Measurements from ENCODE around the gene NMD3.

NMD3 gene

DNA sequence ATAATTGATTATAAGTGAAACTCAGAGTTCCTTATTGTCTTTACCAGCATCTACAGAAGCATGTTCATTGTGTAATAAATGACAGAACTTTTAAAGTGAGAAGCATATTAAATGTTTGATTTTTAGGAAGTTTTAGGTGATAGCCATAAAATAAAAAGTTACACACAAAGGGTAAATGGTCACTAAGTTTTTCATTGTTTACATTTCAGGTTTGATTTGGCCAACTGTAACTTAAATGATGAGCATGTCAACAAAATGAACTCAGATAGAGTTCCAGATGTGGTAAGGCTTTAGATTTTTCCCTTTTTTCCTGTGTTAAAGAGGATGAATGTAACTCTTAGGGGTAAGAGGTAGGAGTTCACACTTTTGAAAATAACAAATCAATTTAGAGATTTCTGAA is 25.9 kb downstream of the NMD3 start:
- Histone ChIP-seq H3K9me2 (replicated peaks; ENCODE audit: insufficient read depth, low read length) (no peaks in the 10 kb centered on the region), H3K4me2 (ENCODE audit: low read depth, low read length, poor library complexity, severe bottlenecking) (no peak overlapping the region), H3K4me3 (ENCODE audit: insufficient read depth, low read length, poor library complexity, severe bottlenecking) (no peak overlapping the region), H2AFZ (ENCODE audit: low read depth, low read length, severe bottlenecking) (no peak overlapping the region), H3K27me3 (ENCODE audit: low read length) (no peaks in the 10 kb centered on the region), H3K27ac (ENCODE audit: low read depth, low read length) (no peak overlapping the region), H3K79me2 (ENCODE audit: insufficient read depth, low read length) (no peaks in the 10 kb centered on the region), H3K9ac (ENCODE audit: low read length) (no peak overlapping the region), H3K9me3 (ENCODE audit: insufficient read depth, low read length) (no peaks in the 10 kb centered on the region), H4K20me1 (ENCODE audit: low read depth, low read length) (no peaks in the 10 kb centered on the region), H3K36me3 (ENCODE audit: low read length) (peaks cover 68% of the 10 kb centered on the region), H3F3A (ENCODE audit: insufficient read depth) (peaks cover 7% of the 10 kb centered on the region; the same call in 1 of the 2 replicates)
- TF ChIP-seq EZH2phosphoT487 (conservative IDR thresholded peaks at IDR 0.05; ENCODE audit: low read length): no peak
- TF ChIP-seq, protein P1, sequence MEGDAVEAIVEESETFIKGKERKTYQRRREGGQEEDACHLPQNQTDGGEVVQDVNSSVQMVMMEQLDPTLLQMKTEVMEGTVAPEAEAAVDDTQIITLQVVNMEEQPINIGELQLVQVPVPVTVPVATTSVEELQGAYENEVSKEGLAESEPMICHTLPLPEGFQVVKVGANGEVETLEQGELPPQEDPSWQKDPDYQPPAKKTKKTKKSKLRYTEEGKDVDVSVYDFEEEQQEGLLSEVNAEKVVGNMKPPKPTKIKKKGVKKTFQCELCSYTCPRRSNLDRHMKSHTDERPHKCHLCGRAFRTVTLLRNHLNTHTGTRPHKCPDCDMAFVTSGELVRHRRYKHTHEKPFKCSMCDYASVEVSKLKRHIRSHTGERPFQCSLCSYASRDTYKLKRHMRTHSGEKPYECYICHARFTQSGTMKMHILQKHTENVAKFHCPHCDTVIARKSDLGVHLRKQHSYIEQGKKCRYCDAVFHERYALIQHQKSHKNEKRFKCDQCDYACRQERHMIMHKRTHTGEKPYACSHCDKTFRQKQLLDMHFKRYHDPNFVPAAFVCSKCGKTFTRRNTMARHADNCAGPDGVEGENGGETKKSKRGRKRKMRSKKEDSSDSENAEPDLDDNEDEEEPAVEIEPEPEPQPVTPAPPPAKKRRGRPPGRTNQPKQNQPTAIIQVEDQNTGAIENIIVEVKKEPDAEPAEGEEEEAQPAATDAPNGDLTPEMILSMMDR (IDR thresholded peaks at IDR 0.05; ENCODE audit: insufficient read depth, low read length, poor library complexity, severe bottlenecking): no peak

DNA sequence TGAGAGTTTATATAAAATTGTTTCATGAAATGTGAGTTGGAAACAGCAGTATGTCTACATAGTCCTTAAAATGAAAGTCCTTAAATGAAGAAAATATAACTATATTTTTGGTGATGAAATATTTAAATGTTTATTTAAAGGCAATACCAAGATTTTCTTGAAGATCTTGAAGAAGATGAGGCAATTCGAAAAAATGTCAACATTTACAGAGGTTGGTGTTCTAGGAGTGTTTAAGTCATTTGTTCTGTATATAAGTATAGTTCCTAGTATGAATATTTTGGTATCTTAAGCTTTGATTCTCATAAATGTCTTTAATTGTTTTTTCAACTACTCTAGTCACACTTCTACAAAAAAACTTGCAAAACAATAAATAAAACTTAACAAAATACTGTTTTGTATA is 29.0 kb downstream of the NMD3 start:
- Histone ChIP-seq H2AFZ (ENCODE audit: low read depth, low read length, severe bottlenecking) (no peak overlapping the region), H3F3A (ENCODE audit: insufficient read depth) (peaks cover 7% of the 10 kb centered on the region; the same call in 1 of the 2 replicates), H3K27me3 (ENCODE audit: low read length) (no peaks in the 10 kb centered on the region), H3K9me2 (replicated peaks; ENCODE audit: insufficient read depth, low read length) (no peaks in the 10 kb centered on the region), H3K4me2 (ENCODE audit: low read depth, low read length, poor library complexity, severe bottlenecking) (no peak overlapping the region), H3K27ac (ENCODE audit: low read depth, low read length) (no peak overlapping the region), H3K9ac (ENCODE audit: low read length) (no peak overlapping the region), H3K36me3 (ENCODE audit: low read length) (peaks cover 67% of the 10 kb centered on the region), H3K4me3 (ENCODE audit: insufficient read depth, low read length, poor library complexity, severe bottlenecking) (no peak overlapping the region), H3K79me2 (ENCODE audit: insufficient read depth, low read length) (no peaks in the 10 kb centered on the region), H4K20me1 (ENCODE audit: low read depth, low read length) (no peaks in the 10 kb centered on the region), H3K9me3 (ENCODE audit: insufficient read depth, low read length) (no peaks in the 10 kb centered on the region)
- no peak for TF ChIP-seq EZH2phosphoT487 (conservative IDR thresholded peaks at IDR 0.05; ENCODE audit: low read length)
- TF ChIP-seq, protein P1 (IDR thresholded peaks at IDR 0.05; ENCODE audit: insufficient read depth, low read length, poor library complexity, severe bottlenecking): no peak

DNA sequence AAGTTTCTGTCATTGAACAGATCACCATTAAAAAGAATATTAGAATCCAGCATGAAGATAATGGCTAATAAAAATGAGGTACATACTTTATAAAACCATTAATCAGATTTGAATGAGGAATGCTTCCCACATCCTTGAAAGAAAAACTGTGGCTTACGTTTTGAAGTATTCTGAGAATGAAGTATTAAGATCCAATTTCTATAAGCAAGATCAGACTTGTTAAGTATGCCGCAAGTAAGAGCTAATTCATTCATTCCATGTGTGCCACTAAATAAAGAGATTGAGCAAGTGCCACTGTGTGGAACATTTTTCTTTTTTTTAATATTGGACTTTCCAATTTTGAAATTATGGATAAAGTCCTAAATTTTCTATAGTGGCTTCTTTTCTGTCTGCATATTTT is 30.6 kb downstream of the NMD3 start:
- H3K79me2 ChIP-seq (ENCODE audit: insufficient read depth, low read length): no peaks in the 10 kb centered on the region
- no peaks in the 10 kb centered on the region for H3K27me3 ChIP-seq (ENCODE audit: low read length)
- no peaks in the 10 kb centered on the region for H4K20me1 ChIP-seq (ENCODE audit: low read depth, low read length)
- H3F3A ChIP-seq (ENCODE audit: insufficient read depth): peaks cover 7% of the 10 kb centered on the region; the same call in 1 of the 2 replicates
- no peak overlapping the region for H3K27ac ChIP-seq (ENCODE audit: low read depth, low read length)
- no peak for TF ChIP-seq EZH2phosphoT487 (conservative IDR thresholded peaks at IDR 0.05; ENCODE audit: low read length)
- TF ChIP-seq, protein P1 (IDR thresholded peaks at IDR 0.05; ENCODE audit: insufficient read depth, low read length, poor library complexity, severe bottlenecking): no peak
- no peak overlapping the region for H3K4me3 ChIP-seq (ENCODE audit: insufficient read depth, low read length, poor library complexity, severe bottlenecking)
- peaks cover 57% of the 10 kb centered on the region for H3K36me3 ChIP-seq (ENCODE audit: low read length)
- no peak overlapping the region for H3K9ac ChIP-seq (ENCODE audit: low read length)
- no peaks in the 10 kb centered on the region for H3K9me3 ChIP-seq (ENCODE audit: insufficient read depth, low read length)
- no peak overlapping the region for H2AFZ ChIP-seq (ENCODE audit: low read depth, low read length, severe bottlenecking)
- H3K9me2 ChIP-seq (replicated peaks; ENCODE audit: insufficient read depth, low read length): no peaks in the 10 kb centered on the region
- no peak overlapping the region for H3K4me2 ChIP-seq (ENCODE audit: low read depth, low read length, poor library complexity, severe bottlenecking)
